ENCODE measurements around the gene IQSEC1. TPM values are rescaled to one million over a fixed set of nuclear protein-coding genes. Genes with fewer than 3 reads are reported as not detected.

Gene IQSEC1
- total RNA-seq, 2 donors from 2014 or later: 22.7 to 24.5 TPM

DNA sequence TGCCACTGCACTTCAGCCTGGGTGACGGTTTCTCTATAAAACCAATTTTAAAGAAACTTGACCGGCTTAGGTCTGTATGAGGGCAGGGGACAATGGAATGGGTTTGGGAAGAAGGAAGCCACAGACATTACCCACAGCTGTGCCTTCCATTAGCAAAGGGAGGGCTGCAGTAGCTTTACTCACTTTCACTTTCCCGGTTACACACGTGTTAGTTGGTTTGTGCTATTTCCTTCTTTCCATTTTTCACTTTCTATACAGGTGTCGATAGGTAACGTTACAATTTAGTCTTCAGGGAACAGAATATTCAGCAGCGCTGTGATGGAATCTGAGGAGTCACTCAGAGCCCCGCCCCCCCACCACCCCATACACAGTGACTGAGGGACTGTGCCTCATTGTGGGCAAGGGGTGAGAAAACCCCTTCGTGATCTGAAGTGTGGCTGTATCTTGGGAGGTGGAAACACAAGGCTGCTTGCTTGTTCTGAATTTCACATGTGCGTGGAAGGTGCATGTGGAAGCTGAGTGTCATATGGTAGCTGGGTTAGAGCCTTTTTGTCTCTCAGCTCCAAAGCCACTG, 187.0 kb downstream of the IQSEC1 start:
- Mint-ChIP-seq H3K36me3 (ENCODE audit: low read depth) (no peaks in the 10 kb centered on the region), H3K27ac (no peak overlapping the region), H3K9me3 (peaks cover 8% of the 10 kb centered on the region), H3K4me1 (peaks cover 1% of the 10 kb centered on the region), H3K27me3 (ENCODE audit: insufficient read depth) (peaks cover 60% of the 10 kb centered on the region), H3K4me3 (no peak overlapping the region)
- H3K9ac ChIP-seq (ENCODE audit: extremely low read depth, low read length, poor library complexity, severe bottlenecking): no peak overlapping the region
- H3K9me3 ChIP-seq (ENCODE audit: control insufficient read depth, low read length): no peaks in the 10 kb centered on the region
- no peaks in the 10 kb centered on the region for H3K4me1 ChIP-seq (ENCODE audit: control insufficient read depth, insufficient read depth, low read length)
- H3K27ac ChIP-seq (ENCODE audit: low read depth, low read length): no peak overlapping the region
- TF ChIP-seq, protein P1, sequence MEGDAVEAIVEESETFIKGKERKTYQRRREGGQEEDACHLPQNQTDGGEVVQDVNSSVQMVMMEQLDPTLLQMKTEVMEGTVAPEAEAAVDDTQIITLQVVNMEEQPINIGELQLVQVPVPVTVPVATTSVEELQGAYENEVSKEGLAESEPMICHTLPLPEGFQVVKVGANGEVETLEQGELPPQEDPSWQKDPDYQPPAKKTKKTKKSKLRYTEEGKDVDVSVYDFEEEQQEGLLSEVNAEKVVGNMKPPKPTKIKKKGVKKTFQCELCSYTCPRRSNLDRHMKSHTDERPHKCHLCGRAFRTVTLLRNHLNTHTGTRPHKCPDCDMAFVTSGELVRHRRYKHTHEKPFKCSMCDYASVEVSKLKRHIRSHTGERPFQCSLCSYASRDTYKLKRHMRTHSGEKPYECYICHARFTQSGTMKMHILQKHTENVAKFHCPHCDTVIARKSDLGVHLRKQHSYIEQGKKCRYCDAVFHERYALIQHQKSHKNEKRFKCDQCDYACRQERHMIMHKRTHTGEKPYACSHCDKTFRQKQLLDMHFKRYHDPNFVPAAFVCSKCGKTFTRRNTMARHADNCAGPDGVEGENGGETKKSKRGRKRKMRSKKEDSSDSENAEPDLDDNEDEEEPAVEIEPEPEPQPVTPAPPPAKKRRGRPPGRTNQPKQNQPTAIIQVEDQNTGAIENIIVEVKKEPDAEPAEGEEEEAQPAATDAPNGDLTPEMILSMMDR (conservative IDR thresholded peaks at IDR 0.05): no peak
- H3K27me3 ChIP-seq (ENCODE audit: control insufficient read depth, insufficient read depth, low read length, poor library complexity, severe bottlenecking): peaks cover 30% of the 10 kb centered on the region
- no peak overlapping the region for H3K4me3 ChIP-seq (ENCODE audit: low read length)
- WGBS, 2 experiments (ENCODE audit: insufficient coverage in 1 of 2, insufficient read length in 1 of 2): 87 to 89% methylated on average over 4 to 10 of the region's 10 CpGs
- DNase-seq: no peak
- H3K36me3 ChIP-seq (ENCODE audit: control insufficient read depth, insufficient read depth, low read length): no peaks in the 10 kb centered on the region

DNA sequence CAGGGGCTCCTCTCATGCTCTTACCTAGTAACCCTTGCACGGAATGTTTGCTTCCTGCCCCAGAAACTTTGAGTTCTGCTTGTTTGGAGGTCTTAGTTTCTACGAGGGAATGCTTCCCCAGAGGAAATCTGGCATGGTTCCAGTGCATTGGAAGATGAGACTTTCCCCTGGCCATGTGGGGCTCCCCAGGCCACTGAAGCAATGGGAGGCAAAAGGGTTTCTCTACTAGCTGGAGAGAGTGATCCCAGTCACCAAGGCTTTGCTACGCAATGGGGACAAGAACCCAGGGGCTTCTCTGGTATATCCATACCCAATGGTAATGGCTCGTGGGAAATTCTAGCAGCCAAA, 187.7 kb downstream of the IQSEC1 start:
- Mint-ChIP-seq H3K4me1 (peaks cover 1% of the 10 kb centered on the region), H3K4me3 (no peak overlapping the region), H3K27ac (no peak overlapping the region), H3K9me3 (peaks cover 8% of the 10 kb centered on the region), H3K27me3 (ENCODE audit: insufficient read depth) (peaks cover 56% of the 10 kb centered on the region), H3K36me3 (ENCODE audit: low read depth) (no peaks in the 10 kb centered on the region)
- no peaks in the 10 kb centered on the region for H3K4me1 ChIP-seq (ENCODE audit: control insufficient read depth, insufficient read depth, low read length)
- no peak for DNase-seq
- TF ChIP-seq, protein P1 (conservative IDR thresholded peaks at IDR 0.05): no peak
- H3K27ac ChIP-seq (ENCODE audit: low read depth, low read length): no peak overlapping the region
- peaks cover 24% of the 10 kb centered on the region for H3K27me3 ChIP-seq (ENCODE audit: control insufficient read depth, insufficient read depth, low read length, poor library complexity, severe bottlenecking)
- H3K9me3 ChIP-seq (ENCODE audit: control insufficient read depth, low read length): no peaks in the 10 kb centered on the region
- no peaks in the 10 kb centered on the region for H3K36me3 ChIP-seq (ENCODE audit: control insufficient read depth, insufficient read depth, low read length)
- H3K4me3 ChIP-seq (ENCODE audit: low read length): no peak overlapping the region
- no peak overlapping the region for H3K9ac ChIP-seq (ENCODE audit: extremely low read depth, low read length, poor library complexity, severe bottlenecking)
- WGBS, 2 experiments (ENCODE audit: insufficient coverage in 1 of 2, insufficient read length in 1 of 2): 85 to 93% methylated on average over 4 of the region's 4 CpGs

DNA sequence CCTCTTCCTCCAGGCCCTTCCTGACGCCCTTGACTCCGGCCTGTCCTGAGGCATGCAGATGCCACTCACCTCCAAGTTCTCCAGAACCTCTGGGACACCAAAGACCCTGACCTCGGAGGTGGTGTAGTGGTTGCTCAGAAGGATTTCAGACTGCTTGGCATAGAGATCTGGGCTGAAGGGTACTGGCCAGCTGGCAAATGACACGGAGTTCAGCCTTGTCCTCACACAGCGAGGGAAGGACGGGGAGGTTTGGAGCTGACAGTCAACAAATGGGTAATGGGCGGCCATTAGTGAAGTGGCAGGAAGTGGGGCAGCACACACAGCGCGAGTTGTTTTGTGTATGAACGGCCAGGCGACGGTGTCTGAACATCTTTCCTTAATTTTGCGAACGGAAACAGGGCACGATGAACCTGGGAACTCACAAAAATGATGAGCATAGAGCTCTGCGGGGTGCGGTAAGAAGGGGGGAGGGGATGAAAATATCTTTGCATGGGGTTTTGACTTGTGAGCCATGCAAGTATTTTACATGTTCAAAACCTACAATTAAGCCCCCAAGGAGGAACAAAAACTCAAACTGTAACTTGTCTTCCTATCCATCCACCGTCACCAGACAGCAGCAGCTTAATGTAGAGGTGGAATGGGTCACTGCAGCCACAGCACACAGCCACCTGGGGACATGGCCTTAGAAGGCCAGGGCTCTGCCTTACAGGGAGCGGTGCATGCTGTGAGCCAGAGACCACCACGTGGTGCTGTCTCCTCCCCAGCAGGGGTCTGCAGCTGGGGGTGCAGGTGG, 188.2 kb downstream of the IQSEC1 start:
- Mint-ChIP-seq H3K4me3 (no peak overlapping the region), H3K27ac (no peak overlapping the region), H3K27me3 (ENCODE audit: insufficient read depth) (peaks cover 54% of the 10 kb centered on the region), H3K4me1 (peaks cover 1% of the 10 kb centered on the region), H3K36me3 (ENCODE audit: low read depth) (no peaks in the 10 kb centered on the region), H3K9me3 (peaks cover 8% of the 10 kb centered on the region)
- Histone ChIP-seq H3K9me3 (ENCODE audit: control insufficient read depth, low read length) (no peaks in the 10 kb centered on the region), H3K4me3 (ENCODE audit: low read length) (no peak overlapping the region), H3K9ac (ENCODE audit: extremely low read depth, low read length, poor library complexity, severe bottlenecking) (no peak overlapping the region), H3K27ac (ENCODE audit: low read depth, low read length) (no peak overlapping the region), H3K27me3 (ENCODE audit: control insufficient read depth, insufficient read depth, low read length, poor library complexity, severe bottlenecking) (peaks cover 18% of the 10 kb centered on the region), H3K4me1 (ENCODE audit: control insufficient read depth, insufficient read depth, low read length) (no peaks in the 10 kb centered on the region), H3K36me3 (ENCODE audit: control insufficient read depth, insufficient read depth, low read length) (no peaks in the 10 kb centered on the region)
- 88 to 90% methylated on average over 15 to 20 of the region's 20 CpGs for whole genome bisulfite sequencing, 2 experiments (ENCODE audit: insufficient coverage in 1 of 2, insufficient read length in 1 of 2)
- no peak for DNase-seq
- TF ChIP-seq, protein P1 (conservative IDR thresholded peaks at IDR 0.05): no peak
